SK-N-SH treated with all-trans-retinoic acid at 6 μM for 48 hours (cell line): ENCODE data around the gene POU2F1.

Experiments used
- ATAC-seq: fragments of 200-7000 bp; cut with Tn5 transposase; 3 replicates; pipeline ENCODE4 v1.9.1; 2020; ENCODE audit warnings: mild to moderate bottlenecking, moderate library complexity
- ARNTL ChIP-seq: fragments of 450-650 bp; formaldehyde crosslinking; IDR thresholded peaks from 2 replicates; pipeline ENCODE4 v1.5.0; 2020; ENCODE audit warnings: low read depth, mild to moderate bottlenecking, moderate library complexity, borderline replicate concordance
- CSDC2 ChIP-seq: fragments of 250-450 bp; sonication (Bioruptor Pico); IDR thresholded peaks from 2 replicates; pipeline ENCODE4 v1.5.0; 2020; ENCODE audit warnings: mild to moderate bottlenecking, moderate library complexity
- ESRRG ChIP-seq: fragments of 250-450 bp; sonication (Bioruptor Pico); IDR thresholded peaks from 2 replicates; pipeline ENCODE4 v1.6.1; 2021; ENCODE audit warnings: mild to moderate bottlenecking
- GLIS3 ChIP-seq: fragments of 250-450 bp; sonication (Bioruptor Pico); IDR thresholded peaks from 2 replicates; pipeline ENCODE4 v1.5.0; 2020; ENCODE audit warnings: mild to moderate bottlenecking, moderate library complexity
- ISL1 ChIP-seq: fragments of 250-450 bp; sonication (Bioruptor Pico); IDR thresholded peaks from 2 replicates; pipeline ENCODE4 v2.1.2; 2022; ENCODE audit warnings: mild to moderate bottlenecking, moderate library complexity
- PPARA ChIP-seq: fragments of 250-450 bp; sonication (Bioruptor Pico); IDR thresholded peaks from 2 replicates; pipeline ENCODE4 v1.5.0; 2020; ENCODE audit warnings: mild to moderate bottlenecking, borderline replicate concordance
- RARB ChIP-seq: fragments of 250-450 bp; sonication (Bioruptor Pico); IDR thresholded peaks from 2 replicates; pipeline ENCODE4 v1.8.0; 2021; ENCODE audit warnings: mild to moderate bottlenecking, moderate library complexity
- TCF4 ChIP-seq: fragments of 250-450 bp; sonication (Bioruptor Pico); IDR thresholded peaks from 2 replicates; pipeline ENCODE4 v1.8.0; 2021; ENCODE audit warnings: mild to moderate bottlenecking, moderate library complexity, borderline replicate concordance
- ZC3H10 ChIP-seq: fragments of 250-450 bp; sonication (Bioruptor Pico); IDR thresholded peaks from 2 replicates; pipeline ENCODE4 v1.5.1; 2021; ENCODE audit warnings: mild to moderate bottlenecking, moderate library complexity
- ZFP3 ChIP-seq: fragments of 250-450 bp; sonication (Bioruptor Pico); IDR thresholded peaks from 2 replicates; pipeline ENCODE4 v1.5.0; 2020; ENCODE audit warnings: mild to moderate bottlenecking, moderate library complexity
- ZNF8 ChIP-seq: fragments of 450-650 bp; formaldehyde crosslinking; IDR thresholded peaks from 2 replicates; pipeline ENCODE4 v1.5.0; 2020; ENCODE audit warnings: mild to moderate bottlenecking, moderate library complexity
- TF ChIP-seq, protein P1 (sequence below): fragments of 250-450 bp; sonication (Bioruptor Pico); IDR thresholded peaks from 2 replicates; pipeline ENCODE4 v1.5.1; 2020; ENCODE audit warnings: low read depth, mild to moderate bottlenecking, moderate library complexity
- TF ChIP-seq, protein P2 (sequence below): fragments of 250-450 bp; sonication (Bioruptor Pico); IDR thresholded peaks from 2 replicates; pipeline ENCODE4 v1.8.0; 2020; ENCODE audit warnings: mild to moderate bottlenecking, moderate library complexity, borderline replicate concordance
- TF ChIP-seq, protein P3 (sequence below): fragments of 250-450 bp; sonication (Bioruptor Pico); IDR thresholded peaks from 2 replicates; pipeline ENCODE4 v1.5.0; 2020; ENCODE audit warnings: mild to moderate bottlenecking, moderate library complexity
- TF ChIP-seq, protein P4 (sequence below): fragments of 250-450 bp; sonication (Bioruptor Pico); IDR thresholded peaks from 2 replicates; pipeline ENCODE4 v1.8.0; 2021; ENCODE audit warnings: low read depth, mild to moderate bottlenecking, moderate library complexity, borderline replicate concordance

The POU2F1 gene

DNA sequence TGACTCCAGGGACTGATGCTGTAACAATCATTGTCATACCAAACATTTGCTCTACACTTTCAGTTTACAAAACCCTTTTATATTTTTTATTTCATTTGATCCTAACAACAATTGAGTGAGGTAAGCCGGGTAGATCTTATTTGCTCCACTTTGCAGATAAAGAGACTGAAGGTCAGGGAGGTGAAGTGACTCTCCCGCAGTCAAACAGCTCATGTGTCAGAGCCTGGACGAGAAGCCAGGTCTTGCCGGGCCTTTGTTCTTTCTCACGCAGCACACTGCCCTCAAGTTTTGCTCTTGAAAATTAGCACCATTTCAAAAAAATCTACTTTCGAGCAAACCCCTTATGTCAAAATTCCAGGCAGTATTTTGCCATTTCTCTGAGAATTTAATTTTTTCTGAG, 232.4 kb downstream of the POU2F1 start (continued):
- TF ChIP-seq, protein P1, sequence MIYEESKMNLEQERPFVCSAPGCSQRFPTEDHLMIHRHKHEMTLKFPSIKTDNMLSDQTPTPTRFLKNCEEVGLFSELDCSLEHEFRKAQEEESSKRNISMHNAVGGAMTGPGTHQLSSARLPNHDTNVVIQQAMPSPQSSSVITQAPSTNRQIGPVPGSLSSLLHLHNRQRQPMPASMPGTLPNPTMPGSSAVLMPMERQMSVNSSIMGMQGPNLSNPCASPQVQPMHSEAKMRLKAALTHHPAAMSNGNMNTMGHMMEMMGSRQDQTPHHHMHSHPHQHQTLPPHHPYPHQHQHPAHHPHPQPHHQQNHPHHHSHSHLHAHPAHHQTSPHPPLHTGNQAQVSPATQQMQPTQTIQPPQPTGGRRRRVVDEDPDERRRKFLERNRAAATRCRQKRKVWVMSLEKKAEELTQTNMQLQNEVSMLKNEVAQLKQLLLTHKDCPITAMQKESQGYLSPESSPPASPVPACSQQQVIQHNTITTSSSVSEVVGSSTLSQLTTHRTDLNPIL (CRISPR knock-in tag) = no peak

DNA sequence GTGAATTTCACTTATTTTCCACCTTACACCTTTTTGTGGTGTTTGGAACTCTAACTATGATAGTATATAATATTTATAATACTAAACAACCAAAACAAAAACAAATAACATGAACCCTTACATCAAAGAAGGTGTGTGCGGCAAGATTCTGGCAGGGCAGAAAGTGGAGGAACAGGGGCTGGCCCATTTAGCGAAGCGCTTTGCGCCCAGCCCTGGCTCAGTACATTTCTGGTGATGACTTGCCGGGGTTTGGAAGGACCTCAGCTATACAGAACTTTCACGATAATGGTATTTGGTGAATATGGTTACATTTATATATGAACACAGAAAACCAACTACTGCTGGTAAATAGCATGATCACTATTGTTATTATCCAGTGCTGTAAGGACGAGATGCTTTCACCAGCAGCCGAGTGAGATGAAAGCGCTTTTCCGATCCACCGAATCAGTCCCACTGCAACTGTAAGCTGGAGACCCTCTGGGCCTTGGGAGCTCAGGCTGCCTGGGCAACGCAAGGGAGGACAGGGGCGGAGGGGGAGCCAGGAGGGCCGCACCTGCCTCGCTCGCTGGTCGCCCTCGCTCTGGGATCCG, 233.7 kb downstream of the POU2F1 start:
- TF ChIP-seq ARNTL = no peak
- TF ChIP-seq TCF4 (CRISPR knock-in tag) = no peak
- no peak for TF ChIP-seq PPARA (CRISPR knock-in tag)
- no peak for TF ChIP-seq ZFP3 (CRISPR knock-in tag)
- no peak for TF ChIP-seq ZC3H10 (CRISPR knock-in tag)
- TF ChIP-seq, protein P1 (CRISPR knock-in tag) = no peak
- no peak for TF ChIP-seq ESRRG (CRISPR knock-in tag)
- no peak for TF ChIP-seq GLIS3 (CRISPR knock-in tag)
- TF ChIP-seq, protein P2, sequence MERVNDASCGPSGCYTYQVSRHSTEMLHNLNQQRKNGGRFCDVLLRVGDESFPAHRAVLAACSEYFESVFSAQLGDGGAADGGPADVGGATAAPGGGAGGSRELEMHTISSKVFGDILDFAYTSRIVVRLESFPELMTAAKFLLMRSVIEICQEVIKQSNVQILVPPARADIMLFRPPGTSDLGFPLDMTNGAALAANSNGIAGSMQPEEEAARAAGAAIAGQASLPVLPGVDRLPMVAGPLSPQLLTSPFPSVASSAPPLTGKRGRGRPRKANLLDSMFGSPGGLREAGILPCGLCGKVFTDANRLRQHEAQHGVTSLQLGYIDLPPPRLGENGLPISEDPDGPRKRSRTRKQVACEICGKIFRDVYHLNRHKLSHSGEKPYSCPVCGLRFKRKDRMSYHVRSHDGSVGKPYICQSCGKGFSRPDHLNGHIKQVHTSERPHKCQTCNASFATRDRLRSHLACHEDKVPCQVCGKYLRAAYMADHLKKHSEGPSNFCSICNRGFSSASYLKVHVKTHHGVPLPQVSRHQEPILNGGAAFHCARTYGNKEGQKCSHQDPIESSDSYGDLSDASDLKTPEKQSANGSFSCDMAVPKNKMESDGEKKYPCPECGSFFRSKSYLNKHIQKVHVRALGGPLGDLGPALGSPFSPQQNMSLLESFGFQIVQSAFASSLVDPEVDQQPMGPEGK (CRISPR knock-in tag) = no peak
- no peak for TF ChIP-seq RARB
- TF ChIP-seq ZNF8 (CRISPR knock-in tag) = no peak
- TF ChIP-seq, protein P3, sequence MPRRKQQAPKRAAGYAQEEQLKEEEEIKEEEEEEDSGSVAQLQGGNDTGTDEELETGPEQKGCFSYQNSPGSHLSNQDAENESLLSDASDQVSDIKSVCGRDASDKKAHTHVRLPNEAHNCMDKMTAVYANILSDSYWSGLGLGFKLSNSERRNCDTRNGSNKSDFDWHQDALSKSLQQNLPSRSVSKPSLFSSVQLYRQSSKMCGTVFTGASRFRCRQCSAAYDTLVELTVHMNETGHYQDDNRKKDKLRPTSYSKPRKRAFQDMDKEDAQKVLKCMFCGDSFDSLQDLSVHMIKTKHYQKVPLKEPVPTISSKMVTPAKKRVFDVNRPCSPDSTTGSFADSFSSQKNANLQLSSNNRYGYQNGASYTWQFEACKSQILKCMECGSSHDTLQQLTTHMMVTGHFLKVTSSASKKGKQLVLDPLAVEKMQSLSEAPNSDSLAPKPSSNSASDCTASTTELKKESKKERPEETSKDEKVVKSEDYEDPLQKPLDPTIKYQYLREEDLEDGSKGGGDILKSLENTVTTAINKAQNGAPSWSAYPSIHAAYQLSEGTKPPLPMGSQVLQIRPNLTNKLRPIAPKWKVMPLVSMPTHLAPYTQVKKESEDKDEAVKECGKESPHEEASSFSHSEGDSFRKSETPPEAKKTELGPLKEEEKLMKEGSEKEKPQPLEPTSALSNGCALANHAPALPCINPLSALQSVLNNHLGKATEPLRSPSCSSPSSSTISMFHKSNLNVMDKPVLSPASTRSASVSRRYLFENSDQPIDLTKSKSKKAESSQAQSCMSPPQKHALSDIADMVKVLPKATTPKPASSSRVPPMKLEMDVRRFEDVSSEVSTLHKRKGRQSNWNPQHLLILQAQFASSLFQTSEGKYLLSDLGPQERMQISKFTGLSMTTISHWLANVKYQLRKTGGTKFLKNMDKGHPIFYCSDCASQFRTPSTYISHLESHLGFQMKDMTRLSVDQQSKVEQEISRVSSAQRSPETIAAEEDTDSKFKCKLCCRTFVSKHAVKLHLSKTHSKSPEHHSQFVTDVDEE (CRISPR knock-in tag) = no peak
- no peak for TF ChIP-seq ISL1 (CRISPR knock-in tag)
- TF ChIP-seq CSDC2 (CRISPR knock-in tag) = no peak
- TF ChIP-seq, protein P4, sequence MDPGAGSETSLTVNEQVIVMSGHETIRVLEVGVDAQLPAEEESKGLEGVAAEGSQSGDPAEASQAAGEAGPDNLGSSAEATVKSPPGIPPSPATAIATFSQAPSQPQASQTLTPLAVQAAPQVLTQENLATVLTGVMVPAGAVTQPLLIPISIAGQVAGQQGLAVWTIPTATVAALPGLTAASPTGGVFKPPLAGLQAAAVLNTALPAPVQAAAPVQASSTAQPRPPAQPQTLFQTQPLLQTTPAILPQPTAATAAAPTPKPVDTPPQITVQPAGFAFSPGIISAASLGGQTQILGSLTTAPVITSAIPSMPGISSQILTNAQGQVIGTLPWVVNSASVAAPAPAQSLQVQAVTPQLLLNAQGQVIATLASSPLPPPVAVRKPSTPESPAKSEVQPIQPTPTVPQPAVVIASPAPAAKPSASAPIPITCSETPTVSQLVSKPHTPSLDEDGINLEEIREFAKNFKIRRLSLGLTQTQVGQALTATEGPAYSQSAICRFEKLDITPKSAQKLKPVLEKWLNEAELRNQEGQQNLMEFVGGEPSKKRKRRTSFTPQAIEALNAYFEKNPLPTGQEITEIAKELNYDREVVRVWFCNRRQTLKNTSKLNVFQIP (CRISPR knock-in tag) = no peak
- no peak for ATAC-seq

DNA sequence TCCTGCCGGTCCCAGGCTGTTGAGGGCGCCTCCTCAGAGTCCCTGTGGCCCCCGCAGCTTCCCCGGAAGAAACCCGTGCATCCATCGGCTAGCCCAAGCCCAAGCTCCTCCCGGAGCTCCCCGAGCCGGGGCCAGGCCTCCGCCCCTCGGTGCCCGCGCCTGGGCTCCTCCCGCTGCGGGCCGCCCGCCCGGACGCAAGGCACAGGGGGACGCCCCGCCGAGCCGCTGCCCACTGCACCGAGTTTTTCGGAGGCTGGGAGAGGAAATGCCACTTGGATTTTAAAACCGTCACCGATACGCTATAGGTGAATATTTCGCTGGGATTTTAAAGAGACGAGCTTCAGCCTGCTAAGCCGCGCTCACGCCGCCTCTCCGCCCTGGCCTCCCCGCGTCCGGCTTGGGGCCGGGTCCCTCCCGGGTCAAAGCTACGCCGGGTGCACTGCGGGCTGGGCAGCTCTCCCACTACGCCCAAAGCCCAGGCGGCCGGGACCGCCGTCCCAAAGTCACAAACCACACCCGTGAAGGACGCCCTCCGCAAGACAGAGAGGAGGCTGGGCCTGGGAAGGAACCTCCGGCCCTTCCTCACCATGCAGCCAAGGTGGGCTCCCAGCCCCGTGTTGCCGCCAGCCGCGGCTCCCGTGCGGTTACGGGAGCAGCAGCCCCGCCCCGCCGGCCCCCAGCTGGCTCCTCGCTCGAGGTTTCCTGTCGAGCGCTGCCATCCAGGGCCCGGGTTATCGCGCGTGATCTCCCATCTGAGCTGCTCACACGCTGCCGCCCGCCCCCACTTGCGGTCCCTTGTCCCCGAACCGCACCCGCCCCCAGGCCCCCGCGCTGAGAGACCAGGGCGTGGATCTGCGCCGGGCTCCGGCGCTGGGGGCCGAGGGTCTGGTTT, 234.5 kb downstream of the POU2F1 start:
- ATAC-seq = peak; percentile 90
- TF ChIP-seq, protein P1 (CRISPR knock-in tag) = no peak
